ENCODE results near the gene ANAPC15.

Gene ANAPC15

GRCh38 chr11:72124046-72124445 is 11.6 kb upstream of the ANAPC15 start:
- no peak for DNase-seq (ENCODE audit: low read depth)

GRCh38 chr11:72123117-72123653 is 10.7 kb upstream of the ANAPC15 start:
- no peak overlapping the region for H3K4me3 ChIP-seq (ENCODE audit: control insufficient read depth, low read depth, low read length)
- DNase-seq (ENCODE audit: low read depth), result no peak
- TF ChIP-seq CTCF (conservative IDR thresholded peaks at IDR 0.05; ENCODE audit: control insufficient read depth, insufficient read depth, low read depth, low read length), result no peak

More at GRCh38 chr11:72124046-72124445, 11.6 kb upstream of the ANAPC15 start:
- no peak overlapping the region for H3K4me3 ChIP-seq (ENCODE audit: control insufficient read depth, low read depth, low read length)
- TF ChIP-seq CTCF (conservative IDR thresholded peaks at IDR 0.05; ENCODE audit: control insufficient read depth, insufficient read depth, low read depth, low read length), result no peak

- DNase-seq (ENCODE audit: low read depth), result no peak
- no peak overlapping the region for H3K4me3 ChIP-seq (ENCODE audit: control insufficient read depth, low read depth, low read length)
- TF ChIP-seq CTCF (conservative IDR thresholded peaks at IDR 0.05; ENCODE audit: control insufficient read depth, insufficient read depth, low read depth, low read length), result no peak
Observed at GRCh38 chr11:72122607-72123006, 10.1 kb upstream of the ANAPC15 start.

- DNase-seq (ENCODE audit: low read depth), result no peak
- TF ChIP-seq CTCF (conservative IDR thresholded peaks at IDR 0.05; ENCODE audit: control insufficient read depth, insufficient read depth, low read depth, low read length), result no peak
Observed at GRCh38 chr11:72120930-72121329, 8.4 kb upstream of the ANAPC15 start.

GRCh38 chr11:72119198-72119597 is 6.7 kb upstream of the ANAPC15 start:
- no peak for DNase-seq (ENCODE audit: low read depth)
- H3K4me3 ChIP-seq (ENCODE audit: control insufficient read depth, low read depth, low read length), result no peak overlapping the region
- TF ChIP-seq CTCF (conservative IDR thresholded peaks at IDR 0.05; ENCODE audit: control insufficient read depth, insufficient read depth, low read depth, low read length), result no peak

More at GRCh38 chr11:72120930-72121329, 8.4 kb upstream of the ANAPC15 start:
- H3K4me3 ChIP-seq (ENCODE audit: control insufficient read depth, low read depth, low read length), result no peak overlapping the region

GRCh38 chr11:72116019-72116755 is 3.7 kb upstream of the ANAPC15 start:
- no peak for TF ChIP-seq CTCF (conservative IDR thresholded peaks at IDR 0.05; ENCODE audit: control insufficient read depth, insufficient read depth, low read depth, low read length)
- no peak overlapping the region for H3K4me3 ChIP-seq (ENCODE audit: control insufficient read depth, low read depth, low read length)
- no peak for DNase-seq (ENCODE audit: low read depth)

All from fibroblast of mammary gland (primary cell).